T-helper 9 cell (primary cell): ENCODE data around the gene VTI1A.
"Not testable (repeated sequence)": the region's sequence is repeated elsewhere in the genome, so short reads cannot be mapped to it uniquely, and the experiment has no call there.

ENCODE experiments used
- DNase-seq: peaks from one replicate; pipeline ENCODE4 v3.0.0-alpha.2; 2020

Gene VTI1A

GRCh38 chr10:112842832-112843360 lies 395.9 kb downstream of the VTI1A start:
- no peak for DNase-seq

GRCh38 chr10:112843623-112844022 lies 396.6 kb downstream of the VTI1A start:
- DNase-seq, result no peak

DNA sequence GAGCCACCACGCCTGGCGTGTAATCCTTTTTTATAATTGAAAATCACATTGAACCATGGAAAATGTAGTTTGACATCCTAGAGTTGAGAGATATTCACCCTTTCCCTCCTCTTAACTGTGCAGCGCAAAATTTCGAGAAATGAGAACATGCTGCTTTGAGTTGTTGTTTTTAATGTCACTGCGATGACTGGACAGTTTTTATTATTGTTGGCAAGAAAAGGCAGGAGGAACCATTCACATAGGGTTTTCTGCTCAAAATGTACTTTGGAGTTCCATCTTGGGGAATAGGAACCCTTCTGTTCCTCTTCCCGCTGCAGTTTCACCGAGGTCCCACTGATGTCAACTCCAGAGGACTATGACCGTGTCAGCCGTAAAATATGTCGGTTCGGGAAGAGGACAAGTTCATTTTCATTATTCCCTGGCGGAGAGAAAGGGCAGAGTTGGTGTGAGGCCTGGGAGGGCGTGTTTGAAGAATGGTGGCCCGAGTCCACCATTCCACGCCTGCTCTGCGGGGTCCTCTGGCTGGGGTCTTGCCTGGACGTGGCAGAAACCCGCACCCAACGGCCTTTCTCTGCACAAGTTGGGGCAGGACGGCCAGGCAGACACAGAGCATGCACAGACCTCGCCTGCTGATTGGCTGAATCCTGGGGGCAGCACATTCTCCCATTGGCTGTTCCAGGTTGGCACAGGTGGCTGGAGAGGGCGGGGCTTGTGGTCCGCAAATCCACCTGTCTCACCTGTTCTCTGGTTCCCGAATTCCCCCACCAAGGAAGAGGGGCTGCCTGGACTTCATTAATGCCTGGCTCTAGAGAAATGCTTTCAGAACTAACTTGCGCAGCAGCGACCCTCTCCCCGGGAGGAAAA lies 397.9 kb downstream of the VTI1A start:
- DNase-seq, result no peak

DNA sequence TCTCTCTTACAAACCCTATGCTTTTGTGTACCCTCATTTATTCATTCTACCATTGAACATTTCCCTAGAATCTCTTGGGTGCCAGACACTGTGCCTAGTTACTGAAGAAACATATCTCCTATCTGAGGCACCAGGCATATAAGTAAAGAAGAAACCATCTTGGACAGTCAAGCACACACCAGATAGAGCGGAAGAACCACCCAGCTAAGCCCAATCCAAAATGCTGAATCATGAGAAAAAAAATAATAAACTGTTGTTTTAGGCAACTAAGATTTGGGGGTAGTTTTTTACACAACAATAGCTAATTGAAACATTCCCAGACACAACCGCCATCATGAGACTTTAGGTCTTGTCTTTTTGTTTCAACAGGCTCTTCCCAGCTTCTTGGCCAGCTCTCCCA lies 400.8 kb downstream of the VTI1A start:
- no peak for DNase-seq

DNA sequence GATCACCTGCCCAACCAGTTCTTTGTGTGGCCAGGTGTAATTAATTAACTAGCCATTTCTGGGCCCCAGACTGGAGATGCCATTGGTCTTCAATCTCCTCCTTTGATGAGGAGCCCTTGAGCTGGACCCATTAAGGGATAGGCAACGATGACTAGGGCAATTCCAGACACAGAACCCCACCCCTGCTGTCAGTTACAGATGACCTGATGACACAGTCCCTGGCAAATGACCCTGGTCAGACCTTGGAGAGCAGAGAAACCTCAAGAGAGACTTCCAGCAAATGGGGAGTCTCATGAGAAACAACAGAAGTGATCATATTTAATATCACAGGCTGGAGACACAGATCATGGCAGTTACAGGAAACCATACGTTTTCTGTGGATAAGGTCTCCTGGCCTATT lies 401.2 kb downstream of the VTI1A start:
- no peak for DNase-seq

DNA sequence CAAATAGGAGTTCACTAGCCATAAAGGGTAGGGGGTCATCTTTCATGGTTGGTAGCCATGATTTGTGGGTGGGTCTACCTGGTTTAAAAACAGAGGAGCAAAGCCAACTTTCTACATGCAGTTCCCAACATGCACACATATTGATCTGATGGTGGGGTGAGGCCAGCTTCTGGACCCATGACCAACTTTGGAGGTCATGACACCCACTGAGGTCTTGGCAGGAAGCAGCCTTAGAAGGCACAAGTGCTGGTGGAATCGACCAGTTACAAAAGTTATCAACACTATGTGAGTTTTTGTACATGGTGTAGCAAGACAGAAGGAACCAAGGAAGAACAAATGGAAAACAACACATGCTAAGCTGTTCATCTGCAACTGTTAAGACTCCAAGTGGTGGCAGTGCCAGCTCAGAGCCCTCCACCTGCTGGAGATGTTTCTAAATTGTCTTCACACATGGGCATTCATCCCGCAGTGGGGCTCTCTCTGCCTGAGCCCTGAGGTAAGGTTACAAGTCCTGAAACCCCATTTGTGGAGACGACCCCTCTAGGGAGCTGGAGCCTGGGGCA lies 401.9 kb downstream of the VTI1A start:
- DNase-seq, result no peak

- no peak for DNase-seq
Observed at GRCh38 chr10:112849546-112849945, 402.5 kb downstream of the VTI1A start.

GRCh38 chr10:112851181-112851580 lies 404.2 kb downstream of the VTI1A start:
- no peak for DNase-seq

DNA sequence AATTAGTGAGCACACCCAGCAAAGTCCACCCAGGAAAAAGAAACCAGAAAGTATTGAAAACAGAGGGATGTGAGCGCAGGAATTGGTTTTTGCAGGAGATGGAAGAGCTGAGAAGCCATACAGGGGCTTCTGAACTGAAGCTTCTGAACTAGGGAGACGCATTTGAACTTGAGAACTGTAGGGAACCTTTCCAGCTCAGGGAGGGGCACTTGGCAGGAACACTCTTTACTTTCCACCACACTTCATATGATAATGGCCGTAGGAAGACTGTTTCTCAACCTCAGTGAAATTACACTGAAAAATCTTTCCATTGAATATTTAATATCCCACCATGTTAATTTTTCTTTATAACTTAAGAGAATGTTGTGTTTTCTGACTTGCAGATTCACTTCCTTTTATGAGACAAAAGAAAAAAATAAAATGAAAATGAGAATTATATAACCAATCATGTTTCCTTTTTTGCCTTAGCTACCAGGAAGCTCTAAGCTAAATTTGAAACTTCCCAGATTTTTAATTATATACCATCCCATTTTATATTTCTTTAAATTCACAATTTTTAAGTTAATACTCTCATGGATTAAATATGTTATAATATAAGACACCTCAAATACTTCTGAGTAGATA lies 404.7 kb downstream of the VTI1A start:
- no peak for DNase-seq

- DNase-seq, result no peak
Observed at GRCh38 chr10:112852306-112852705, 405.3 kb downstream of the VTI1A start.

- DNase-seq, result no peak
Observed at GRCh38 chr10:112855134-112855533, 408.1 kb downstream of the VTI1A start.

- DNase-seq, result no peak
Observed at GRCh38 chr10:112857493-112857892, 410.5 kb downstream of the VTI1A start.

DNA sequence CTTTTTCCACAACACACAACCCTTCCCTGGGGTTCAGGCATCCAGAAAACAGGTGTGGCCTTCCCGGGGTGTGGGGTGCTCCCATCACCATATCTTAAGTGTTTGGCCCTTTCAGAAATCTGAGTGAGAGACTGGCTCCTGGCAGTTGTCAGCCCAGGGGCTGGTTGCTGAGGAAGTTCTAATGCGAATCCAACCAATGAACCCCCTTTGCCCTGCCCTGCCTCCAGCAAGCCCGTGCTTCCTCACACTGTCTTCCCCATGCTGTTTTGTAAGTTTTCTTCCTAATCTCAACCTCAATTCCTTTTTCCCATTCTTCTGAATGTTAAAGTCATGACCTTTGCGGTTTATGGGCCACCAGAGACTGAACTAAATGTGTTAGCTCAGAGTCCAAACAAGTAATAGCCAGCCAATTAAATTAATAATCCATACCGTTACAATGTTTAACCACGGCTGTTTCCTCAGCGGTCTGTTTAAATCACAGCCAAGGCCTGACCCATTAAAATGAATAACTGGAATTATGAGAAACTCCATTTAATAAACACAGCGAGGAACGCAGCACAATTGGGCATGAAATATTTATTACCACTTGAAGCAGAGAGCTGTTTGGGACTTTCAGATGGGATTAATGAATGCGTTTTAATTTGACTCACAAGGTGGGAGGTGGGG lies 412.1 kb downstream of the VTI1A start:
- no peak for DNase-seq

- no peak for DNase-seq
Observed at GRCh38 chr10:112859793-112860192, 412.8 kb downstream of the VTI1A start.

DNA sequence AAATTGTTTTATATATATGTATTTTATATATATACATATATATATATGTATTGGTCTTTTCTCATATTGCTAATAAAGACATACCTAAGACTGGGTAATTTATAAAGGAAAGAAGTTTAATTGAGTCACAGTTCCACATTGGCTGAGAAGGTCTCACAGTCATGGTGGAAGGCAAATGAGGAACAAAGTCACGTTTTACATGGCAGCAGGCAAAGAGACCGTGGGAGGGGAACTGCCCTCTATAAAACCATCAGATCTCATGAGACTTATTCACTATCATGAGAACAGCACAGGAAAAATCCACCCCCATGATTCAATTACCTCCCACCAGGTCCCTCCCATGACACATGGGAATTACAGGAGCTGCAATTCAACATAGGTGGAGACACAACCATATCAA lies 416.4 kb downstream of the VTI1A start:
- not testable (repeated sequence) for DNase-seq
